IPS-NIHi7 (cell line): ENCODE measurements around the gene TSPAN11.
"Not testable (repeated sequence)": the region's sequence is repeated elsewhere in the genome, so short reads cannot be mapped to it uniquely, and the experiment has no call there.

Experiments used
- DNase-seq: peaks from one replicate; pipeline ENCODE4 v3.0.0; 2012; ENCODE audit warnings: mixed read lengths; ENCODE audit errors: extremely low spot score

TSPAN11 gene

GRCh38 chr12:31019561-31019960, 93.0 kb downstream of the TSPAN11 start:
- no peak for DNase-seq

- no peak for DNase-seq
These were observed 93.4 kb downstream of the TSPAN11 start for GRCh38 chr12:31019976-31020375.

GRCh38 chr12:31020385-31021166, 94.0 kb downstream of the TSPAN11 start:
- DNase-seq: no peak

- no peak for DNase-seq
These were observed 94.6 kb downstream of the TSPAN11 start for GRCh38 chr12:31021181-31021580.

DNA sequence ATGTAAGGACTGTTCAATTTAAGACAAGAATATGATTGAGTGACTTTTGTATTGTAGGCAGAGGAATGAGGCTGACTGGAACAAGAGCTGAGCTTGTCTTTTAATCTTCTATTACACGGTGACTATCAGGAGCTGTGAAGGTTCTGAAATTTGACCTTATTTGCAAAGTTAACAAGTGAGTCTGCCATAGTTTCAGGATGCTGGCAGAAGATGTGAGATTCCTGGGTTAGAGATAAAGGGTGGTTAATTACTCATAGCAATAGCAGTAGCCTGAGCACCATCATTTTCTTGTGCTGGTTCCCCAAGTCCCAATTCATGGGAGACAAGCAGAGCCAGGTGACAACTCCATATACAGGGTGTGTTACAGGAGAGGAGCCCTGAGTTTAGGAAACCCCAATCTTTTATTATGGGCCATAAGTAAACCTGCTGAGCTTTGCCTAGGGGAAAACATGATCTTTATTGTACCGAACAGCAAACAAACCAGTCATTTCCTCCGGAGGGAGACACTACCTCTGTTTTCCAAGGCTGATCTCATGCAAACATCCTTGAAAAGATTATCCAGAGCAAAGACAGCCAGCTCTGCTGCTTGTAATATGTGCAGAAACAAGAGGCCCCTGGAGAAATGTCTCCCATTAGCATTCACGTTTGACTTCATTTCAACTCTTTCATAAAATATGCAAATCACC, 95.4 kb downstream of the TSPAN11 start:
- DNase-seq: no peak

DNA sequence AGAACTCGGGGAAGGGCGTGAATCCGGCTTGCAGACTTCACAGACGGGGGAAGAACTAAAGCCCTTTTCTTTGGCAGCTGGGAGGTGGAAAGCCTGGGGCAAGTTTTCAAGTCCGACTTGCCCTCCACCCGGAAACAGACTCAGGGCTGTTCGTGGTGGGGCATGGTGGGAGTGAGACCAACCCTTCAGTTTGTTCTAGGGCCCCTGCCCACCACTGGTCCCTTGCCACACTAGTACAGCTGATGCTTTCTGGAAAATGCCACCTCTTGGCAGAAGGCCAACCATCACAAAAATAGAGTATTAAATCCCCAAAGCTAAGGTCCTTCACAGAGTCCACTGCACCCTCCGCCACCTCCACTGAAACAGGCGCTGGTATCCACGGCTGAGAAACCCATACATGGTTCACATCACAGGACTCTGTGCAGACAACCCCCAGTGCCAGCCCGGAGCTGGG, 96.8 kb downstream of the TSPAN11 start:
- no peak for DNase-seq

DNA sequence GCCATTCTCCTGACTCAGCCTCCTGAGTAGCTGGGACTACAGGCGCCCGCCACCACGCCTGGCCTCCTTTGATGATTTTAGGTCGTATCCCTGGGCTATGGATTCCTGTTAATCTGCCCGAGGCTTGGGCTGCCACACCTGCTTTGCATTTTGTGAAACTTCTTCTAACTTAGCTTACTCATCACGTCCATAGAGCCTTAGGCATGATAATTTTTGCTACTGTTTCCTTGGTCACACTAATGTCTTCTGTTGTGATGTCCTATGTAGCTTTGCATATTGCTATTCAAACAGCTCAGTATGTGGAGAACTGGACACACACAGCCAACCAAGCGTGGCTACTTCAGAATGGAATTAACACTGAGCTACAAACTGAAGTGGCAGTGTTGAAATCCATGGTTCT, 99.7 kb downstream of the TSPAN11 start:
- no peak for DNase-seq

- not testable (repeated sequence) for DNase-seq
These were observed 100.5 kb downstream of the TSPAN11 start for GRCh38 chr12:31027006-31027405.

GRCh38 chr12:31029468-31029867, 102.9 kb downstream of the TSPAN11 start:
- DNase-seq: no peak

- DNase-seq: no peak
These were observed 103.5 kb downstream of the TSPAN11 start for GRCh38 chr12:31029916-31030562.

- no peak for DNase-seq
These were observed 105.4 kb downstream of the TSPAN11 start for GRCh38 chr12:31031951-31032335.

- no peak for DNase-seq
These were observed 106.6 kb downstream of the TSPAN11 start for GRCh38 chr12:31033146-31033545.

DNA sequence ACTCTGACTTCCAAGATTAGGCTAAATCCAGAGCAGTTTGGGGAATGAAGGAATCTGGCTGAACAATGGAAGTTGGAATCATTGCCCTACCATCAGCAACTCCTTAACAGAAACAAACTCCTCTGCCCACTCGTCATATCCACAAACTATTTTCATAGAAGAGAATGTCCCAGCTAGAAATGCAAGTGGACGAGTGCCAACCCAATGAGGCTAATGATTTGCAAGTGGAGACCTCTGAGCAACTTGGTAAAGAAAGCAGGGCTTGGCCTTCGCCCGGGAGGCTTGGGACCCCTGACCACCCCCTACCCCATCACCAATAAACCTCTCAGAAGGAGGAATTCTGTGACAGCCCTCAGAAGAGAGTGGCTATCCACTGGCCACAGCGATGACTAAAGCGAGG, 107.1 kb downstream of the TSPAN11 start:
- DNase-seq: no peak

- no peak for DNase-seq
These were observed 107.8 kb downstream of the TSPAN11 start for GRCh38 chr12:31034372-31034771.

DNA sequence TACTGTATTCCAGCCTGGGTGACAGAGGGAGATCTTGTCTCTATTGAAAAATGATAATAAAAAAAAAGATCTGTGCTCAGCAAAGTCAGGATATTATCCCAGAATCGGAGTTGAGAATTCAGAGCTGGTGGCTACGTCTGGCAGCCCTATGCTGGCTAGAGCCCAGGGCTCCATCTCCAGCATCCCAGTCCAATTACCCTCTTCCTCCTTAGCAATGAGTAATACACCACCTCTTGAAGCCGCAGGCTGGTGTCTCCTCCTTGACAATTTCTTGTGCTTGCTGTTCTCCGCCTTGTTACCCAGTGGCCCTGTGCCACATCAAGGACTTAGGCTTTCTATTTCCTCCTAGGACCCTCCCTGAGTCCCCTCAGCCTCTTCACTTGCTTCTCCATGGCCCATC, 108.7 kb downstream of the TSPAN11 start:
- no peak for DNase-seq

GRCh38 chr12:31035967-31036665, 109.6 kb downstream of the TSPAN11 start:
- no peak for DNase-seq

DNA sequence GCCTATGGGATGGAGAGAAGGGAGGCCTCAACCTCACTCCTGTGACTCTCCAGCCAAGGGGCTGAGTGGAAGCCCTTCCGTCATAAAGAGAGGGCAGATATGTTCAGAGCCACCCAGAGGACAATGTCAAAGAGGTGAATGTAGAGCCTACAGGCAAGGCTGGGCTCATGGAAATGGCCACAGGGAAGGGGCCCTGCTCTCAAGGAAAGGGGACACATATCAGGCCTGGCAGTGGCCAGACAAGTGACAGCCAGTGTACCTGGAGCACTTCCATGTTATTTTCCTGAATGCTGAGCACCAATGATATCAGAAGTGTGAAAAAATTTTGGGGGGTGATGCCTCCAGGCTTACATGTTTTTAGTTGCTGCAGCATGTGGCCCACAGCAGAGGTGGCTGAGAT, 110.5 kb downstream of the TSPAN11 start:
- no peak for DNase-seq

- no peak for DNase-seq
These were observed 111.4 kb downstream of the TSPAN11 start for GRCh38 chr12:31037931-31038330.

GRCh38 chr12:31041033-31041564, 114.6 kb downstream of the TSPAN11 start:
- DNase-seq: no peak
